ENCODE data around the gene CINP.
"Not testable (repeated sequence)": the region's sequence is repeated elsewhere in the genome, so short reads cannot be mapped to it uniquely, and the experiment has no call there.

Gene CINP

DNA sequence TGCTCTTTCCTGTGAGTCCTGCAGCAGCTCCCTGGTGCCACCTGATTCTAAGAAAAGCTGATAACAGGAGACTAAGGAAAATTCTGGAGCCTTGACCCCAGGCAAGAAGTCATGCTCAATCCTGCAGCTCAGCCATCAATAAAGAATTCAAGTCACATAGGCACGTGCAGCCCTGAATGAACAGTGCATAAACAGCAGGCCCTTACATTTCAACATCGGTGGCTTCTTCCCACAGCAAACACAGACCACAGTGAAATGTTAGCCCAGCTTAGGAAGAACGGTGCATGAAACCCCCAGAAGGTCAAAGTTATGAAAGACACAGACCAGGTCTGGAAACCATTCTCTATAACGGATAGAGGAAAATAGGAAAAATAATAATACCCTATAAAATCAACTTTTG, 10.5 kb downstream of the CINP start:
- DNase-seq: no peak

DNA sequence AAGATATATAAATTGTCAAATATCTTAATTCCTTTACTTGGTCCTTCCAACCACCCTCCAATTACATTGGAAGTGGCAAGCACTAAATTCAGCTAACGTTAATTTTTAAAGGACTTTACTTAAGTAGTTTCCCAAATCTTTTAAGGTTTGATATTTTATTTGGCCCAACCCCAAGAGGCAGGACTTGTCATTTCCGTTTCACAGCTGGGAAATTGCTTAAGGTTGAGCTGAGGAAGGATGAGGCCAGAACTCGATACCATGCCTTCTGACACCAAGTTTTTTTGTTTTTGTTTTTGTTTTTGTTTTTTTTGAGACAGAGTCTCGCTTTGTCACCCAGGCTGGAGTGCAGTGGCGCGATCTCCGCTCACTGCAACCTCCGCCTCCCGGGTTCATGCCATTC, 11.1 kb downstream of the CINP start:
- not testable (repeated sequence) for DNase-seq

DNA sequence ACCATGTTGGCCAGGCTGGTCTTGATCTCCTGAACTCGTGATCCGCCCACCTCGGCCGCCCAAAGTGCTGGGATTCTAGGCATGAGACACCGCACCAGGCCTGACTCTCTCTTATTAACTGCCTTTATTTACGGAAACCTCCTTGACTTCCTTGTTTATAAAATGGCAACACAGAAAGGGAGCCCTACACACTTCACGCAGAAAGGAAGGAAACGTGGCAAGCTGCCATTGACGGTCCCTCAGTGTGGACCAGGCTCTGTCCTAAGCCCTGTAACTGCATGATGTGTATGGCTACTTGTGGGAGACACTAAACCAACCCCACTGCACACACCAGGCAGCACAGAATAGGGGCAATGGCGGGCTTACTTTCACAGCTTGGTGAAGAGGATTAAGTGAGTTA, 11.7 kb downstream of the CINP start:
- no peak for DNase-seq

DNA sequence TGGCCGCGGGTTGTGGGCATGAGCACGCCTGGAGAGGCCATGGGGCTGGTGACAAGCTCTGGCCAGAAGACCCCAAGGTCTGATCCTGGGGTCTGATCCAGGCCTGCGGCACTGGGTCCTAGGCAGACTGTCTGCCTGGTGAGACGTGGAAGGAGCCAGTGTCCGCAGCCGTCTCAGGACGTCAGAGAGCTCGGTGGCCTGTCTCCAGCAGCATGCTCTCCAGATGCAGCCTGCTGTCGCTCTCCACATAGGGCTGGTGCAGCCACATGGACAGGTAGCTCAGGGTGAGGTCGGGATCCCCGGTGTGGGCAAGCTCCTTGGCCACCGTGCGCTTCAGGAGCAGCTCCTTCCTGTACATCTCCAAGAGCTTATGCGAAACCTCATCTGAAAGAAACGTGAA, 14.3 kb downstream of the CINP start:
- DNase-seq: no peak

DNA sequence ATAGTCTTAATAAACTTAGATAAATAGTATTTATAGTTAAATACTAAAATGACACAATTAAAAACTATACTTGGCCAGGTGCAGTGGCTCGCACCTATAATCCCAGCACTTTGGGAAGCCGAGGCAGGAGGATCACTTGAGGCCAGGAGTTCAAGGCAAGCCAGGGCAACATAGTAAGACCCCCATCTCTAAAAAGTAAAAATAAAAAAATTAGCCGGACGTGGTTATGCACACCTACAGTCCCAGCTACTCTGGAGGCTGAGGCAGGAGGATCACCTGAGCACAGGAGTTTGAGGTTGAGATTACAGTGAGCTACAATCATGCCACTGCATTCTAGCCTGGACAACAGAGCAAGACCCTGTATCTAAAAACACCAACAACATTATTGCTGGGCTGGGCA, 16.0 kb downstream of the CINP start:
- no peak for DNase-seq

DNA sequence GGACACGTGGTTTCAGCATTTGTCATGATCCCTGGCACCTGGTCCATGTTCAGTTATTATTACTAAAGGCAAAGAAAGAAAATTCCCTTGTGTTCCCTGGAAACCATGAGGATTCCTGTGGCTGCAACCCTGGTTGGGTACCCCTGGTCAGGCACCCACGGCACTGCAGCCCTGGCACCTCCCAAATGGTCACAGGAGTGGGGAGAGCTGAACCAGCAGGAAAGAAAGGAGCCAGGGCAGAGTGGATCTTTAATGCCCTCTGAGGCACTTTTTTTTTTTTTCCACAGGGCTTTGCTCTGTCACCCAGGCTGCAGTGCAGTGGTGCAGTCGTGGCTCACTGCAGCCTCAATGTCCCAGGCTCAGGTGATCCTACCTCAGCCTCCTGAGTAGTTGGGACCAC, 17.5 kb downstream of the CINP start:
- DNase-seq: no peak

DNA sequence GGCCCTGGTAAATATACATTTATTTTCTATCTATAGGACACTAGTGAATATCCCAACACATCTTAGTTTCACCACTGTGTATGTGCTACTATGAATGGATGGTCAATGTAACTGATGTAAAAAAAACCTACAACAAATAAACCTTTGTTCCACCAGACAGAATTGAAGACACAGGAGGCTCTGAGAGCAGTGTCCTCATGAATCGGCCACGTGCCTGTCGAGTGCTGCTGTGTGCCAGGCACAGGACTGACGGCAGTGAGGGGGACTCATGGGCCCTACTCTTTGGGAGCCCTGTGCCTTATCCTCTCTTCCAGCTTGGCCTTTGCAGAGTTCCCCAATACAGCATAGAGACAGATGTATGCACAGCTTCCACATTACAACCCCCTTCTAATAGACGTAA, 18.2 kb downstream of the CINP start:
- DNase-seq: no peak

DNA sequence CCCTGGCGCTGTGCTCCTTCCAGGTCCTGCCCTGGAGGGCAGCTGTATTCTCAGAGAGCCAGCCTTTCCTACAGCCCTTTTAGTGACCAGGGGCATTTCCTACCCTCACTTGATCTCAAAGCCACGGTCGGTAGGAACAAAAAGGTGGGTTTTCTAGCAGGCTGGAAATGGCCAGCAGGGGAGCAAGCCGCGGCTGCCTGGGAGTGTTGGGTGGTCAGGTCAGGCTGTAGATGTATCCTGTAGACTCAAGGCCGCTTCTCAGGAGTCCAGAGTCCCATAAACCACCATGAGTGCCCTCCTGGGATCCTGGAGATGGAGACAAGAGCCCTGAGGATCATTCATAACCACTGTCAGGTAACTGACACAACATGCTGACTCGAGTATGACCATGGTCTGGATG, 18.6 kb downstream of the CINP start:
- DNase-seq: no peak

DNA sequence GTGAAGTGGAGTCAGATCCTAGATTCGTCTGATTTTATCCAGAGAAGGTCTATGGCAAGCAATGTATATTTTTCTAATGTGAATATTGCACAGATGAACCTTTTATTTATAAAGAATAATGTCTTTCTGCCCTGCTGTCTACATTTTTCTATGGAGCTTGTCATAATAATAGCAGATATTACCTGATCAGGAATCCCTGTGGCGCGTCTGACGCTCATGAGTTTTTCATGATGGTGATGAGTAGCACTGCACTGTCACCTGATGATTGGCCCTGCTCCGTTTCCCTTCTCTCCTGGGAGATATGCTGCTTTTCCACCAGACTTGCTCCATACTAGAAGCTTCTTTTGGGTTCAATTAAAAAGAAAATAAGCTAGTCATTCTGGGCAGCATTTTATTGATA, 20.5 kb downstream of the CINP start:
- no peak for DNase-seq

DNA sequence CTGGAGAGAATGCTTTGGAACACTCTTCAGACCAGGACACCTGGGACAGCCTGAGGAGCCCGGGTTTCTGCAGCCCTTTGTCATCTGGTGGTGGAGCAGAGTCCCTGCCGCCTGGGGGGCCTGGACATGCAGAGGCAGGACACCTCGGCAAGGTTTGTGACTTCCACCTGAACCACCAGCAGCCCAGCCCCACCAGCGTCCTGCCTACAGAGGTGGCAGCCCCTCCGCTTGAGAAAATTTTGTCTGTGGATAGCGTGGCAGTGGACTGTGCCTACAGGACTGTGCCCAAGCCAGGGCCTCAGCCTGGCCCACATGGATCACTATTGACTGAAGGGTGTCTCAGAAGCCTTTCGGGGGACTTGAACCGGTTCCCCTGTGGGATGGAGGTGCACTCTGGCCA, 21.1 kb downstream of the CINP start:
- no peak for DNase-seq

DNA sequence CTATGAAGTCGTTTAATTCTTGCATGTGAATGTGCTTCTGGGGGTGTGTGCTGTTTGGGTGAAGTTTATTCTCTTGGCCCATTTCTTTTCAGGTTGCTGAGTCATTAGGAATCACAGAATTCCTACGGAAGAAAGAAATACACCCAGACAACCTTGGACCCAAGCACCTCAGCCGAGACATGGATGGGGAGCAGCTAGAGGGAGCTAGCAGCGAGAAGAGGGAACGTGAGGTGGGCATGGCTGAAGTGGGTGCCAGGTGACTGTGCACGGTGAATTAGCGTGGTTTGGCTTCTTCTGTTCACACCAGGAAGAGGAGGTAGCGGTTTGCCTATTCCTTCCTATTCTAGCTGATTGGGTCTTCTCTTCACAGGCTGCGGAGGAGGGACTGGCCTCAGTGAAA, 24.0 kb downstream of the CINP start:
- DNase-seq: no peak

DNA sequence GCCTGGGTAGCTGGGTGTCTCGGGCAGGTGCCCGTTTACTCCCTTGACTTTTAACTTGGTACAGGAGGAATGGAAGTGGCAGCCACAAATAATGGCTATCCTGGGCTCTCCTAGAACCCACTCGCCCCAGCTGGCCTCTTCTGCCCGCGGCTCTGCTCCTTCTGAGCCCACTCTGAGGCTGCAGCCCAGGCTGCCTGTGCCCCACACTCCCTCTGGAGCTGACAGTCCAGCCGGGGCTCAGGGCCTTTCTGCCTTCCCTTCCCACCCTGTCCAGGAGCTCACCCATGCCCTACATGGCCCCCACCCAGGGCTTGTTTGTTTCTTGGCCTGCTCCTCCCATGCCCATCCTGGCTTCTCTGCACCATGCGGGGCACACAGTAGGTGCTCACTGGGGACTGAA, 27.5 kb downstream of the CINP start:
- no peak for DNase-seq

DNA sequence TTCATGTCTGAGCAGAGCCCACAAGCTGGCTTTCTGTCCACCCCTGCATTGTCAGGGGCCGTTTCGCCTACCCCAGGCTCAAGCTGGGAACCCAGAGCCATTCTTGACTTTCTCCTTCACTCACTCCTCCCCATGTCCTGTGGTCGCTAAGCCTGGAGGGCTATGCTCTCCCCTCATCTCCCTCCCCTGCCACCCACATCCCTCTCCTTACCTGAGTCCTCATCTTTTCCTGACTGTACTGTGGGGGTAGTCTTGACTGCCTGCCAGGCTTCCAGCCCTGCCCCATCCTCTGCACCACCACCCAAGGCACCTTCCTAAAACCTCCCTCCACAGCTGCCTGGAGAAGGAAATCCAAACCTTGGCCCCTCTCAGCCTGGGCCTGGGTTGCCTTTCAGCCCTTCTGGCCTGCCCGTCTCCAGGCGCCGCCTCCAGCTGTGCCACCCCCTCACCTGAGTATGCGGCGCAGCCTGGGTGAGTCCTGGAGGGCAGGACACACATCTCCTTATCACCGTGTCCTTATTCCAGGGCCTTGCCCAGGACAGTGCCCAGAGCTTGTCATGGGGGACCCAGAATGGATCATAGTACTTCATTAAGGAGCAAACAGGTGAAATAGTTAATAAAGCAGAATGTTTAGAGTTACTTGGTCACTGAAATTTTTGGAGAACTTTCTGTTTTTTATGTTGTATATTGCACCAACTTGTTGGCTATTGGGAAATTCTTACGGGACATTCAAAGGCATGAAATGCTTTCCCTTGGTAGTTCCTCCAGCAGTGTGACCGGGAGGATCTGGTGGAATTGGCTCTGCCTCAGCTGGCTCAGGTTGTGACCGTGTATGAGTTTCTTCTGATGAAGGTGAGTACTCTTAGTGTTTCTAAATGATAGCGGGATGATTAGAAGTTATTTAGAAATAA, 28.6 kb downstream of the CINP start:
- no peak for DNase-seq

DNA sequence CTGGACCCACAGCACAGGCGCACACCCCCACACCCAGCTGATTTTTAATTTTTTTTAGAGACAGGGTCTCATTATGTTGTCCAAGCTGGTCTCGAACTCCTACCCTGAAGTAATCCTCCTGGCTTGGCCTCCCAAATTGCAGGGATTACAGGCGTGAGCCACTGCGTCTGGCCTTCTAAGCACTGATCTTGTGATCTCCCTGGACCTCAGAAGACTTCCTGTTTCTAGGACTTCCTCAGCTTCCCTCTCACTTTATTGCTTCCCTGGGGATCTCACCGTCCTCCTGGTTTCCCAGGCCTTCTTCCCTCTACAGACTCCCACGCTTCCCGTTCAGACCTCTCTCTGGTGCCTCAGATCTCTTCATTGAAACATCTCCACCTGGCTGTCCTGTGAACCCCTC, 29.3 kb downstream of the CINP start:
- DNase-seq: no peak

DNA sequence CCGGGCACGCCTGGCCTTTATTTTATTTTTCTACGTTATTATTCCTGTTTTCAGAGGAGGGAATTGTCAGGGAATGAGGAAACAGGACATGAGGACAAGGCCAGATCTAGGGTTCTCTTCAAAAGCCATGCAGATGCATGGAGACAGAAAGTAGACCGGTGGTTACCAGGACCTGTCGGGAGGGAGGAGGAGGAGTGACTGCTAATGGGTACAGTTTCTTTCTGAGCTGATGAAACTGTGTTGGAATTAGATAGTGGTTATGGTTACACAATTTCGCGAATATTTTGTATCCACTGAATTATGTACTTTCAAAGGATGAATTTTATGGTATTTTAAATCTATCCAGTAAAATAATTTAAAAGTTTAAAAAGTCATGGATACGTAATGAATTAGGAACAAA, 31.9 kb downstream of the CINP start:
- DNase-seq: no peak

DNA sequence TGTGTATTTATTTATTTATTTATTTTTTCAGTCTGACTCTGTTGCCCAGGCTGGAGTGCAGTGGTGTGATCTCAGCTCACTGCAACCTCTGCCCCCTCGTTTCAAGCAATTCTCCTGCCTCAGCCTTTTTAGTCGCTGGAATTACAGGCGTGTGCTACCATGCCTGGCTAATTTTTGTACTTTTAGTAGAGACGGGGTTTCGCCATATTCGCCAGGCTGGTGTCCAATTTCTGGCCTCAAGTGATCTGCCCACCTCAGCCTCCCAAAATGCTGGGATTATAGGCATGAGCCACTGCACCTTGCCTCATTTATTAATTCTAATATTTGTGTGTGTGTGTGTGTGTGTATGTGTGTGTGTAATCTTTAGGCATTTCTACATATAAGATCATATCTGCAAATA, 33.3 kb downstream of the CINP start:
- not testable (repeated sequence) for DNase-seq

DNA sequence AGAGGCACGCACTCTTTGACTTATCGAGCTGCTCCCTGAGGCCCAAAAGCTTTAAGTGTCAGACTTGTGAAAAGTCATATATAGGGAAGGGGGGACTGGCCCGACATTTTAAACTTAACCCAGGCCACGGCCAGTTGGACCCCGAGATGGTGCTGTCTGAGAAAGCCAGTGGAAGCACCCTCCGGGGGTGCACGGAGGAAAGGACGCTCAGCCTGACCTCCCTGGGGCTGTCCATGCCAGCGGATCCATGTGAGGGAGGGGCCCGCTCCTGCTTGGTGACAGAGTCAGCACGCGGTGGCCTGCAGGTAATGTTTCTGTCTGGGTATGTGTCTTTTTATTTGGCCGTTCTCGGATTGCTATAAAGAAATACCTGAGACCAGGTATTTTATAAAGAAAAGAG, 36.1 kb downstream of the CINP start:
- no peak for DNase-seq

DNA sequence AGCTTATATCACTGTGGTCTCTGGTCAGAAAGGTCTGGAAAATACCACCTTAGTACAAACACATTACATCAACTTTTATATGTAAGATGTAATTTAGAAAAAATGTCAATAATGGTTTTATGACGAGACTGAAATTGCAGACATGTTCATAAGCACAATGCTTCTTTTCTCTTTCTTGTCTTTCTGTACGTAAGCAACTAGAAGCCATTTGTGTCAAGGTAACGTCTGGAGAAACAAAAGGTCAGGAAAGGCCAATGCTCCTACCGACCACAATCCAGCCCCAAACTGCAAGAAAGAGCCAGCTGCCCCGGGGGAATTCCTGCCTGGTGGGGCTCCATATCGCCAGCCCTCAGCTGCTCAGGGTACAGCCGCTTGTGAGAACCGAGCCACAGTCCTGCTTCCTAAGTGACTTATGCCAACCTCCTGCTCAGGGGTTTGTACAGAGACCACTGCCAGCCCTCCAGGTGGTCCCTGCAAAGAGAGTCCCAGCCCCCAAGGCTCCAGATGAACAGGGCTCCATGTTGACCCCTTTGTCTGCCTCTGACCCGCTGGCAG, 36.8 kb downstream of the CINP start:
- no peak for DNase-seq

DNA sequence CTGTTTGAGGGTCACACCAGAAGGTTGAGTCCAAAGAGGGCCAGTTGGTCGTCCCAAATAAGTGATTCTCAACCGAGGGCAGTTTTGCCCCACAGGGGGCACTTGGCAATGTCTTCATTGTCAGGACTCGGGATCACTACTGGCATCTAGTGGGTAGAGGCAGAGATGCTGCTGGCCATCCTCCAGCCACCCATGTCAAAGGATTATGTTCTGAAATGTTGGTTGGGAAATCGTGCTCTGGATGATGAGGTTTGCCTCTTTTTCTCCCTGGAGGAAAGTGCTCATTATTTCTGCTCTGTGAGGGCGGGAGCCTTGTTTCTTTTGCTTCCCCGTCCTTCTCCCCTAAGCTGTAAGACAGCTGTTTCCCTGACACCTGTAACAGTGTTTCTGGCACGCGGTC, 39.6 kb downstream of the CINP start:
- no peak for DNase-seq

DNA sequence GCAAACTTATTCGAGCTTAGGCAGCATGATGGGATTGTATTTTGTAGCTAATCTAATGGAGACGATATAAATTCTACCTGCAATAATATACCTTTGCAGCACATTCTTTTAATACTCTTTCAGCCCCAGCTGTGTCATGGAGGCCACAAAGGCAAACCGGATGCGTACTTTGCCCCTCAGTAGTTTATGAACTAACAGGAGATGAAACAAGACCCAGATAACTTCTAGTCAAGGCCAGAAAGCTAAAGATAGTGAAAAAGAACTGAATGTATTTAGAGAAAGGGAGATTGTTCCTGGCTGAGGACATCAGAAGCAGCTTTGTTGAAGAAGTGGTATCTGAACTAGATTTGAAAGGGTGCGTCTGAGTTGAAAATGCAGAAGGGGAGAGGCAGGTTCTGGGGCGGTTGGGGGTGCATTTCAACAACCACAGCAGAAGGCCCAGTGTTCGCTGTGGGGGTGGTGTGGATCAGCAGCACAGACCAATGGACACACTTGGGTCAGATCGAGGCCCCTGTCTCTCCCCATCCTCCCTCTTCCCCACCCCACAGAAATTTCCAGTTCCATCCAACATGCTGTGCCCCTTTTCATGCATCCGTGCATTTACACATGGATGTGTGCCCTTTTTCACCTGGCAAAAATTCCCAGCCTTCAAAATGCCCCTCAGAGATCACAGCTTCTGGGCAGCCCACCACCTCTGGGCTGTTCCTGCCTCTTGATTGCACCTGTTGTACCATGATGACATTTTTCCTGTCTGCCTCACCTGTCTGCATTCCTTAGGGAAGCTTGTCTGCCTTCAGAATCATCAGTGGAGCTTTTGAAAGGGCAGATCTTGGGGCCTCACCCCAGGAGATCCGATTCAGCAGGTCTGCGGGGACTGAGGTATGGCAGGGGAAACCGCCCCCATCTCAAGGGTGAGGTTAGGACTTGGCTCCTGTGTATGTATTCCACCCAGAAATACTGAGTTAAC, 41.0 kb downstream of the CINP start:
- DNase-seq: no peak

DNA sequence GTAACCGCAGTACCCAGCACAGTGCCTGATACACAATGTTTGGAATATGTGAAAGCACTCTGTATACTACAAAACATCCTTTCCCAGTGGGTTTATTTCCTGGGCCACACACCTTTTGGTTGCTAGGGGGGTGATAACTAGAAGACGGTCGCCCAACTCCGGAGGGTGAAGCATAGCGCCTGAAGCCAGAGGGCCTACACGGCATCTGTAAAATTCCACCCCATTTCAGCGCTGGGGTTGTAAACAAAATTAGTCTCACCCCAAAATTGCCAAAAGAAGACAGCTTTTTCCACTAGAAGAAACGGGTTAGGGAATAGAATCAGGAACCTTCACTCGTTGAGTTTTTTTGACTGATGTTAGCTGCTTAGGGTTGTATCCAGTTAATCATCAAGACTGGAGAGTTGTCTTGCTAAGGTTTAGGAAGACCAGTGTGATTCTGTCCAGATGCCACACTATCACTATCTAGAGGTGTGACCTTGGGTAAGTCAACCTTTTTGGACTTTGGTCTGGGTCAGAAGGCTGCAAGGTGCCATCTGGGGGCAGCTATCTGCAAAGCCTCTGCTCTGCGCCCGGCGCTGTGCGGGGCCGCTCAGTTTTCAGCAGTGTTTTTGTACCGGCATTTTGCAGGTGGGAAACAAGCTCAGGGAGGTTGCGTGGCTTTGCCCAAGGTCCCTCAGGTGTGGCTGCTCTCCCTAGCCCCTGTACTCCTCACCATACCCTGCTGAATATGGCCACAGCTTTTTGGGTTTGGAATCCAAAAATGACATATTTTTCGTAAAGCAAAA, 41.8 kb downstream of the CINP start:
- no peak for DNase-seq

DNA sequence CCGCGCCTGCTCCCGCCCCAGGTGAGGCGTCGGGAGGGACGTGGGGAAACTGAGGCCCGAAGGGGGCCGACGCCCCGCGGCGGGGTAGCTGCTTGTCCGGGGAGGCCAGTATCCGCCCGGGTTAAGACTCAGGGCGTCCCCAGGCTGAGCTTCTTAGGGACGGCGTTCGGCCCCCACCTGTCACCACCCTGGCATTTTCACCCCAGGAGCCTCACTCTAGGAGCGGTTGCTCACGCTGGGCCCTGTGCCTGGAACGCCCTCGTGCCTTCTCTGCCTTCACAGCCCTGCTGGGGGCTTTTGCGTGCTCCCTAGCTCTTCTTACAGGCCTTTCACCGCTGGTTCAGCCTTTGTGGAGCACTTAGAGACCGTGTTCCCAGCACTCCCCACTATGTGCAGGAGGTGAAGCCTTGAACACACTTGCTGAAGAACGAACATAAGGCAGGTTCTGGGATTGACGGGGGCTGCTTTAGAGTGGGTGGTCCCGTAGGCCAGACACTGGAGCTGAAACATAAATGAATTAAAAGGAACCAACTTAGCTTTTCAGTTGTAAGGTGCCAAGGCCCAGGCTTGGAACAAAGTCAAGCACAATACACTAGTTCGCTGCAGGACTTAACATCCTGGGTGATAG, 42.5 kb downstream of the CINP start:
- DNase-seq: no peak
